WTC11 (cell line): ENCODE measurements around the gene RAD17. TPM values are rescaled to one million over a fixed set of nuclear protein-coding genes. Genes with fewer than 3 reads are reported as not detected.

Source experiments
- ATAC-seq: fragments of 200-7000 bp; cut with Tn5 transposase; 2 replicates; pipeline ENCODE4 v1.10.0; 2021; ENCODE audit warnings: mild to moderate bottlenecking, moderate library complexity
- CTCF ChIA-PET: fragments of 300-600 bp; sonication (Branson Sonifier 250); formaldehyde crosslinking; loops from one replicate; lab custom pipeline; 2021; ENCODE audit warnings: antibody characterized with exemption; lab: Charles Lee
- POLR2A ChIA-PET: fragments of 350-600 bp; sonication (Branson Sonifier 250); formaldehyde crosslinking; loops from one replicate; lab custom pipeline; 2021; ENCODE audit warnings: antibody characterized with exemption; lab: Charles Lee
- DNase-seq: peaks from one replicate; pipeline ENCODE4 v3.0.0; 2021; ENCODE audit warnings: low spot score
- H3K27ac Mint-ChIP-seq: 2 replicates; pipeline ENCODE4 v1.8.0; 2021; ENCODE audit warnings: mixed read lengths
- H3K27me3 Mint-ChIP-seq: 2 replicates; pipeline ENCODE4 v1.8.0; 2021; ENCODE audit warnings: low read depth, mild to moderate bottlenecking, moderate library complexity, mixed read lengths
- H3K36me3 Mint-ChIP-seq: 2 replicates; pipeline ENCODE4 v1.8.0; 2021; ENCODE audit warnings: mixed read lengths
- H3K4me1 Mint-ChIP-seq: 2 replicates; pipeline ENCODE4 v1.8.0; 2022; ENCODE audit warnings: mixed read lengths
- H3K4me3 Mint-ChIP-seq: 2 replicates; pipeline ENCODE4 v1.8.0; 2021; ENCODE audit warnings: mild to moderate bottlenecking, moderate library complexity, mixed read lengths
- H3K9me3 Mint-ChIP-seq: 2 replicates; pipeline ENCODE4 v1.8.0; 2021; ENCODE audit warnings: mixed read lengths
- ATF1 ChIP-seq: sonication (generic); formaldehyde crosslinking; IDR thresholded peaks from 2 replicates; pipeline ENCODE4 v1.8.1; 2023; ENCODE audit warnings: mild to moderate bottlenecking, moderate library complexity, missing genetic modification reagents
- CBFB ChIP-seq: sonication (generic); formaldehyde crosslinking; IDR thresholded peaks from 2 replicates; pipeline ENCODE4 v1.8.1; 2022; ENCODE audit warnings: mild to moderate bottlenecking, low read depth, missing genetic modification reagents
- CDX4 ChIP-seq: fragments of 250-450 bp; sonication (Bioruptor Pico); IDR thresholded peaks from 2 replicates; pipeline ENCODE4 v1.9.0; 2021; ENCODE audit warnings: moderate library complexity, mild to moderate bottlenecking, inconsistent platforms, borderline replicate concordance
- E2F5 ChIP-seq: sonication (generic); formaldehyde crosslinking; IDR thresholded peaks from 2 replicates; pipeline ENCODE4 v1.8.1; 2022; ENCODE audit warnings: mild to moderate bottlenecking, moderate library complexity, missing genetic modification reagents
- ELF4 ChIP-seq: sonication (generic); formaldehyde crosslinking; IDR thresholded peaks from 2 replicates; pipeline ENCODE4 v1.8.1; 2022; ENCODE audit warnings: low read depth, mild to moderate bottlenecking, moderate library complexity, missing genetic modification reagents
- ERG ChIP-seq: fragments of 250-450 bp; sonication (Bioruptor Pico); IDR thresholded peaks from 2 replicates; pipeline ENCODE4 v1.8.0; 2021; ENCODE audit warnings: mild to moderate bottlenecking
- ESRRA ChIP-seq: sonication (generic); formaldehyde crosslinking; IDR thresholded peaks from 2 replicates; pipeline ENCODE4 v1.8.1; 2022; ENCODE audit warnings: mild to moderate bottlenecking, missing genetic modification reagents, borderline replicate concordance
- FOXP1 ChIP-seq: sonication (generic); formaldehyde crosslinking; IDR thresholded peaks from 2 replicates; pipeline ENCODE4 v1.8.0; 2022; ENCODE audit warnings: missing genetic modification reagents, mild to moderate bottlenecking, moderate library complexity, borderline replicate concordance
- HMGXB4 ChIP-seq: sonication (generic); formaldehyde crosslinking; IDR thresholded peaks from 2 replicates; pipeline ENCODE4 v1.8.1; 2023; ENCODE audit warnings: mild to moderate bottlenecking, moderate library complexity, missing genetic modification reagents
- IRF2 ChIP-seq: sonication (generic); formaldehyde crosslinking; IDR thresholded peaks from 2 replicates; pipeline ENCODE4 v1.8.0; 2022; ENCODE audit warnings: low read depth, missing genetic modification reagents, borderline replicate concordance
- MAX ChIP-seq: sonication (generic); formaldehyde crosslinking; IDR thresholded peaks from 2 replicates; pipeline ENCODE4 v1.8.0; 2022; ENCODE audit warnings: mild to moderate bottlenecking, missing genetic modification reagents
- OVOL2 ChIP-seq: fragments of 250-450 bp; sonication (Bioruptor Pico); IDR thresholded peaks from 2 replicates; pipeline ENCODE4 v1.9.0; 2021; ENCODE audit warnings: mild to moderate bottlenecking, borderline replicate concordance
- PREB ChIP-seq: sonication (generic); formaldehyde crosslinking; IDR thresholded peaks from 2 replicates; pipeline ENCODE4 v1.8.1; 2022; ENCODE audit warnings: mild to moderate bottlenecking, missing genetic modification reagents, moderate library complexity, borderline replicate concordance
- RORB ChIP-seq: fragments of 250-450 bp; sonication (Bioruptor Pico); IDR thresholded peaks from 2 replicates; pipeline ENCODE4 v1.9.0; 2021; ENCODE audit warnings: mild to moderate bottlenecking
- SMAD3 ChIP-seq: sonication (generic); formaldehyde crosslinking; IDR thresholded peaks from 2 replicates; pipeline ENCODE4 v1.8.0; 2022; ENCODE audit warnings: missing genetic modification reagents, mild to moderate bottlenecking, borderline replicate concordance
- SP1 ChIP-seq: sonication (generic); formaldehyde crosslinking; conservative IDR thresholded peaks from 2 replicates; pipeline ENCODE4 v1.8.1; 2022; ENCODE audit warnings: missing genetic modification reagents
- TEAD1 ChIP-seq: sonication (generic); formaldehyde crosslinking; IDR thresholded peaks from 2 replicates; pipeline ENCODE4 v1.8.0; 2022; ENCODE audit warnings: mild to moderate bottlenecking, missing genetic modification reagents
- TP53 ChIP-seq: sonication (generic); formaldehyde crosslinking; IDR thresholded peaks from 2 replicates; pipeline ENCODE4 v1.8.1; 2023; ENCODE audit warnings: mild to moderate bottlenecking, missing genetic modification reagents
- USF2 ChIP-seq: sonication (generic); formaldehyde crosslinking; IDR thresholded peaks from 2 replicates; pipeline ENCODE4 v1.8.1; 2023; ENCODE audit warnings: mild to moderate bottlenecking, missing genetic modification reagents, moderate library complexity
- ZBTB21 ChIP-seq: sonication (generic); formaldehyde crosslinking; IDR thresholded peaks from 2 replicates; pipeline ENCODE4 v1.8.1; 2023; ENCODE audit warnings: mild to moderate bottlenecking, missing genetic modification reagents, borderline replicate concordance
- ZNF219 ChIP-seq: sonication (generic); formaldehyde crosslinking; IDR thresholded peaks from 2 replicates; pipeline ENCODE4 v1.8.0; 2023; ENCODE audit warnings: missing genetic modification reagents, mild to moderate bottlenecking, borderline replicate concordance
- ZNF423 ChIP-seq: fragments of 250-450 bp; sonication (Bioruptor Pico); IDR thresholded peaks from 2 replicates; pipeline ENCODE4 v2.1.2; 2022; ENCODE audit warnings: mild to moderate bottlenecking, moderate library complexity
- ZSCAN18 ChIP-seq: fragments of 250-450 bp; sonication (Bioruptor Pico); IDR thresholded peaks from 2 replicates; pipeline ENCODE4 v2.1.2; 2022; ENCODE audit warnings: mild to moderate bottlenecking, moderate library complexity
- total RNA-seq: library from RNA; stranded (reverse); gene quantifications from 3 replicates; pipeline ENCODE4 v1.2.3, GENCODE V29; 2021

The RAD17 gene
- total RNA-seq, 1 experiment from 2014 or later, result 32.6 TPM

GRCh38 chr5:69414885-69415583, 45.4 kb downstream of the RAD17 start, which contains the start of gene MARVELD2:
MARVELD2 (plus strand) TSS chr5:69415116; CDS start chr5:69419386, 4,270 bp downstream.
- no peaks in the 10 kb centered on the region for H3K9me3 Mint-ChIP-seq
- peak; percentile 94 for ATAC-seq
- H3K36me3 Mint-ChIP-seq, result peaks cover 24% of the 10 kb centered on the region
- peak within 1 kb of the TSS; percentile 91 for H3K4me3 Mint-ChIP-seq
- no peaks in the 10 kb centered on the region for H3K27me3 Mint-ChIP-seq
- ChIA-PET POLR2A (interaction anchor here (0.5 to 1.9 kb wide), 3 partner anchors 13 to 78 kb away, joined by 4 to 6 read pairs (median 6); no protein-coding TSS in a partner anchor), CTCF (no interaction called here)
- H3K27ac Mint-ChIP-seq, result peak within 1 kb of the TSS; percentile 98
- peaks cover 17% of the 10 kb centered on the region for H3K4me1 Mint-ChIP-seq
- DNase-seq, result peak; percentile 94
- TF ChIP-seq RORB (CRISPR knock-in tag) (no peak), OVOL2 (CRISPR knock-in tag) (no peak), HMGXB4 (CRISPR knock-in tag) (peak; percentile 95; the same call in 1 of the 2 replicates), CDX4 (CRISPR knock-in tag) (no peak), TP53 (CRISPR knock-in tag) (peak; percentile 88), IRF2 (CRISPR knock-in tag) (no peak), ZNF219 (CRISPR knock-in tag) (0 out of 2 replicates have a peak, but pooled peaks have one; percentile 14), ZSCAN18 (no peak), ATF1 (CRISPR knock-in tag) (peak; percentile 86), ZNF423 (CRISPR knock-in tag) (peak; percentile 53), ESRRA (CRISPR knock-in tag) (no peak), SP1 (peak; percentile 76), CBFB (CRISPR knock-in tag) (peak; percentile 88; the same call in 1 of the 2 replicates), E2F5 (peak; percentile 90), FOXP1 (CRISPR knock-in tag) (peak; percentile 71; the same call in 1 of the 2 replicates), ZBTB21 (peak; percentile 83; the same call in 1 of the 2 replicates), SMAD3 (no peak), TEAD1 (CRISPR knock-in tag) (peak; percentile 87), MAX (CRISPR knock-in tag) (peak; percentile 90), ELF4 (CRISPR knock-in tag) (peak; percentile 58; the same call in 1 of the 2 replicates), ERG (CRISPR knock-in tag) (peak; percentile 63; the same call in 1 of the 2 replicates), PREB (CRISPR knock-in tag) (no peak), USF2 (CRISPR knock-in tag) (peak; percentile 98)
